HG02588 (cell line): Measurements from ENCODE around the gene PNPO.

ENCODE experiments used
- ATAC-seq: cut with Tn5 transposase; IDR thresholded peaks from one replicate; pipeline ENCODE4 v1.9.1; 2021; ENCODE audit warnings: mild to moderate bottlenecking, moderate library complexity; ENCODE audit not compliant: unreplicated experiment

The PNPO gene

GRCh38 chr17:47948706-47949196 is 7.4 kb downstream of the PNPO start:
- ATAC-seq: no peak

GRCh38 chr17:47949197-47949759 is 7.9 kb downstream of the PNPO start:
- ATAC-seq: peak; percentile 55

GRCh38 chr17:47949946-47950345 is 8.6 kb downstream of the PNPO start:
- ATAC-seq: no peak

- ATAC-seq: no peak
Observed at GRCh38 chr17:47950448-47950847, 9.1 kb downstream of the PNPO start.

GRCh38 chr17:47952171-47953021 is 11.0 kb downstream of the PNPO start:
- ATAC-seq: no peak

- ATAC-seq: no peak
Observed at GRCh38 chr17:47953909-47954308, 12.5 kb downstream of the PNPO start.

GRCh38 chr17:47955497-47956461 is 14.4 kb downstream of the PNPO start:
- no peak for ATAC-seq

- no peak for ATAC-seq
Observed at GRCh38 chr17:47956791-47957590, 15.6 kb downstream of the PNPO start.

- ATAC-seq: no peak
Observed at GRCh38 chr17:47957591-47958490, 16.5 kb downstream of the PNPO start, which contains the start of gene PRR15L. PRR15L (minus strand) TSS chr17:47957883; CDS start chr17:47953234, 4,649 bp downstream.

GRCh38 chr17:47959825-47960655 is 18.7 kb downstream of the PNPO start:
- no peak for ATAC-seq

GRCh38 chr17:47961406-47961805 is 20.0 kb downstream of the PNPO start:
- no peak for ATAC-seq

GRCh38 chr17:47962901-47963300 is 21.5 kb downstream of the PNPO start:
- ATAC-seq: no peak

- no peak for ATAC-seq
Observed at GRCh38 chr17:47964856-47965255, 23.5 kb downstream of the PNPO start.

GRCh38 chr17:47966079-47966519 is 24.7 kb downstream of the PNPO start:
- ATAC-seq: no peak

- no peak for ATAC-seq
Observed at GRCh38 chr17:47967607-47968252, 26.4 kb downstream of the PNPO start.

GRCh38 chr17:47968836-47969235 is 27.5 kb downstream of the PNPO start:
- ATAC-seq: no peak

GRCh38 chr17:47969930-47970724 is 28.8 kb downstream of the PNPO start:
- ATAC-seq: no peak
